GM23338 (cell line): ENCODE results near the gene RAD18.

Source experiments
- CREB1 ChIP-seq: fragments of 250-450 bp; sonication (Bioruptor Pico); IDR thresholded peaks from 2 replicates; pipeline ENCODE4 v1.5.0; 2020; ENCODE audit warnings: low read depth, mild to moderate bottlenecking, moderate library complexity
- CTCF ChIP-seq, 2 experiments: fragments of 200-600 bp in 1 of 2; sonication (generic) in 1 of 2; conservative IDR thresholded peaks; 2 replicates each; pipeline versions ENCODE4 v1.5.1 to v1.6.1; 2016 to 2017; ENCODE audit warnings: antibody characterized with exemption in 2 of 2, low read depth in 2 of 2, mild to moderate bottlenecking in 2 of 2, moderate library complexity in 1 of 2
- EZH2 ChIP-seq: fragments of 200-600 bp; sonication (generic); IDR thresholded peaks from one replicate; pipeline ENCODE4 v1.8.0; 2017; ENCODE audit warnings: antibody characterized with exemption, mild to moderate bottlenecking, low read depth; ENCODE audit not compliant: unreplicated experiment
- EZH2phosphoT487 ChIP-seq: fragments of 200-600 bp; sonication (generic); IDR thresholded peaks from one replicate; pipeline ENCODE4 v1.8.1; 2018; ENCODE audit warnings: antibody characterized with exemption; ENCODE audit not compliant: unreplicated experiment
- POLR2AphosphoS5 ChIP-seq: IDR thresholded peaks from 2 replicates; pipeline ENCODE4 v1.6.1; 2016; ENCODE audit warnings: antibody characterized with exemption, low read depth
- ZNF114 ChIP-seq: fragments of 250-450 bp; sonication (Bioruptor Pico); IDR thresholded peaks from 2 replicates; pipeline ENCODE4 v1.5.0; 2020; ENCODE audit warnings: mild to moderate bottlenecking, moderate library complexity
- ZNF331 ChIP-seq: fragments of 250-450 bp; sonication (Bioruptor Pico); IDR thresholded peaks from 2 replicates; pipeline ENCODE4 v1.5.0; 2020; ENCODE audit warnings: low read depth, mild to moderate bottlenecking, moderate library complexity
- TF ChIP-seq, protein P1 (sequence below): fragments of 250-450 bp; sonication (Bioruptor Pico); IDR thresholded peaks from 2 replicates; pipeline ENCODE4 v1.5.0; 2020; ENCODE audit warnings: mild to moderate bottlenecking, moderate library complexity
- TF ChIP-seq, protein P2 (sequence below): IDR thresholded peaks from one replicate; pipeline ENCODE4 v1.6.1; 2018; ENCODE audit warnings: antibody characterized with exemption; ENCODE audit not compliant: unreplicated experiment

DNA sequence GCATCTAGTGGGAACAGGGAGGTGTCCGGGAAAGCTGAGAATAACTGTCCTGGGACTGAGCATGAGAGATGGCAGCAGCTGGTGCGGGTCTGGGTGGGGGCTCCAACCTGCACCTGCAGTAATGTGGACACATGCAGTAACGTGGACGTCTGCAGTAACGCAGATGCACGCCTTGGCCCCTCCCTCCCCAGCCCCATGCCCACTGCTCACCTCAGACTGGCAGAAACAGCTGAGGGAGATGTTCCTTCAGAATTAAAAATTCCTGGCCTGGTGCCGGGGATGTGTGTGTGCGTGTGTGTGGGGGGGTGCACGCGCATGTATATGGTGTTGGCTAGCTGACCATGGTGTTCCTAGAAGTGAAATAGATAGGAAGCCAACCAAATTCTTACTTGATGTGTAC lies 107.2 kb downstream of the RAD18 start:
- TF ChIP-seq, protein P1, sequence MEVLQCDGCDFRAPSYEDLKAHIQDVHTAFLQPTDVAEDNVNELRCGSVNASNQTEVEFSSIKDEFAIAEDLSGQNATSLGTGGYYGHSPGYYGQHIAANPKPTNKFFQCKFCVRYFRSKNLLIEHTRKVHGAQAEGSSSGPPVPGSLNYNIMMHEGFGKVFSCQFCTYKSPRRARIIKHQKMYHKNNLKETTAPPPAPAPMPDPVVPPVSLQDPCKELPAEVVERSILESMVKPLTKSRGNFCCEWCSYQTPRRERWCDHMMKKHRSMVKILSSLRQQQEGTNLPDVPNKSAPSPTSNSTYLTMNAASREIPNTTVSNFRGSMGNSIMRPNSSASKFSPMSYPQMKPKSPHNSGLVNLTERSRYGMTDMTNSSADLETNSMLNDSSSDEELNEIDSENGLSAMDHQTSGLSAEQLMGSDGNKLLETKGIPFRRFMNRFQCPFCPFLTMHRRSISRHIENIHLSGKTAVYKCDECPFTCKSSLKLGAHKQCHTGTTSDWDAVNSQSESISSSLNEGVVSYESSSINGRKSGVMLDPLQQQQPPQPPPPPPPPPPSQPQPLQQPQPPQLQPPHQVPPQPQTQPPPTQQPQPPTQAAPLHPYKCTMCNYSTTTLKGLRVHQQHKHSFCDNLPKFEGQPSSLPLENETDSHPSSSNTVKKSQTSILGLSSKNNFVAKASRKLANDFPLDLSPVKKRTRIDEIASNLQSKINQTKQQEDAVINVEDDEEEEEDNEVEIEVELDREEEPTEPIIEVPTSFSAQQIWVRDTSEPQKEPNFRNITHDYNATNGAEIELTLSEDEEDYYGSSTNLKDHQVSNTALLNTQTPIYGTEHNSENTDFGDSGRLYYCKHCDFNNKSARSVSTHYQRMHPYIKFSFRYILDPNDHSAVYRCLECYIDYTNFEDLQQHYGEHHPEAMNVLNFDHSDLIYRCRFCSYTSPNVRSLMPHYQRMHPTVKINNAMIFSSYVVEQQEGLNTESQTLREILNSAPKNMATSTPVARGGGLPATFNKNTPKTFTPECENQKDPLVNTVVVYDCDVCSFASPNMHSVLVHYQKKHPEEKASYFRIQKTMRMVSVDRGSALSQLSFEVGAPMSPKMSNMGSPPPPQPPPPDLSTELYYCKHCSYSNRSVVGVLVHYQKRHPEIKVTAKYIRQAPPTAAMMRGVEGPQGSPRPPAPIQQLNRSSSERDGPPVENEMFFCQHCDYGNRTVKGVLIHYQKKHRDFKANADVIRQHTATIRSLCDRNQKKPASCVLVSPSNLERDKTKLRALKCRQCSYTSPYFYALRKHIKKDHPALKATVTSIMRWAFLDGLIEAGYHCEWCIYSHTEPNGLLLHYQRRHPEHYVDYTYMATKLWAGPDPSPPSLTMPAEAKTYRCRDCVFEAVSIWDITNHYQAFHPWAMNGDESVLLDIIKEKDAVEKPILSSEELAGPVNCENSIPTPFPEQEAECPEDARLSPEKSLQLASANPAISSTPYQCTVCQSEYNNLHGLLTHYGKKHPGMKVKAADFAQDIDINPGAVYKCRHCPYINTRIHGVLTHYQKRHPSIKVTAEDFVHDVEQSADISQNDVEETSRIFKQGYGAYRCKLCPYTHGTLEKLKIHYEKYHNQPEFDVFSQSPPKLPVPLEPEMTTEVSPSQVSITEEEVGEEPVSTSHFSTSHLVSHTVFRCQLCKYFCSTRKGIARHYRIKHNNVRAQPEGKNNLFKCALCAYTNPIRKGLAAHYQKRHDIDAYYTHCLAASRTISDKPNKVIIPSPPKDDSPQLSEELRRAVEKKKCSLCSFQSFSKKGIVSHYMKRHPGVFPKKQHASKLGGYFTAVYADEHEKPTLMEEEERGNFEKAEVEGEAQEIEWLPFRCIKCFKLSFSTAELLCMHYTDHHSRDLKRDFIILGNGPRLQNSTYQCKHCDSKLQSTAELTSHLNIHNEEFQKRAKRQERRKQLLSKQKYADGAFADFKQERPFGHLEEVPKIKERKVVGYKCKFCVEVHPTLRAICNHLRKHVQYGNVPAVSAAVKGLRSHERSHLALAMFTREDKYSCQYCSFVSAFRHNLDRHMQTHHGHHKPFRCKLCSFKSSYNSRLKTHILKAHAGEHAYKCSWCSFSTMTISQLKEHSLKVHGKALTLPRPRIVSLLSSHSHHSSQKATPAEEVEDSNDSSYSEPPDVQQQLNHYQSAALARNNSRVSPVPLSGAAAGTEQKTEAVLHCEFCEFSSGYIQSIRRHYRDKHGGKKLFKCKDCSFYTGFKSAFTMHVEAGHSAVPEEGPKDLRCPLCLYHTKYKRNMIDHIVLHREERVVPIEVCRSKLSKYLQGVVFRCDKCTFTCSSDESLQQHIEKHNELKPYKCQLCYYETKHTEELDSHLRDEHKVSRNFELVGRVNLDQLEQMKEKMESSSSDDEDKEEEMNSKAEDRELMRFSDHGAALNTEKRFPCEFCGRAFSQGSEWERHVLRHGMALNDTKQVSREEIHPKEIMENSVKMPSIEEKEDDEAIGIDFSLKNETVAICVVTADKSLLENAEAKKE (CRISPR knock-in tag): no peak
- no peak for TF ChIP-seq EZH2
- TF ChIP-seq CTCF (conservative IDR thresholded peaks at IDR 0.05; ENCODE audit: low read depth in 2 of 2): no peak
- TF ChIP-seq, protein P2, sequence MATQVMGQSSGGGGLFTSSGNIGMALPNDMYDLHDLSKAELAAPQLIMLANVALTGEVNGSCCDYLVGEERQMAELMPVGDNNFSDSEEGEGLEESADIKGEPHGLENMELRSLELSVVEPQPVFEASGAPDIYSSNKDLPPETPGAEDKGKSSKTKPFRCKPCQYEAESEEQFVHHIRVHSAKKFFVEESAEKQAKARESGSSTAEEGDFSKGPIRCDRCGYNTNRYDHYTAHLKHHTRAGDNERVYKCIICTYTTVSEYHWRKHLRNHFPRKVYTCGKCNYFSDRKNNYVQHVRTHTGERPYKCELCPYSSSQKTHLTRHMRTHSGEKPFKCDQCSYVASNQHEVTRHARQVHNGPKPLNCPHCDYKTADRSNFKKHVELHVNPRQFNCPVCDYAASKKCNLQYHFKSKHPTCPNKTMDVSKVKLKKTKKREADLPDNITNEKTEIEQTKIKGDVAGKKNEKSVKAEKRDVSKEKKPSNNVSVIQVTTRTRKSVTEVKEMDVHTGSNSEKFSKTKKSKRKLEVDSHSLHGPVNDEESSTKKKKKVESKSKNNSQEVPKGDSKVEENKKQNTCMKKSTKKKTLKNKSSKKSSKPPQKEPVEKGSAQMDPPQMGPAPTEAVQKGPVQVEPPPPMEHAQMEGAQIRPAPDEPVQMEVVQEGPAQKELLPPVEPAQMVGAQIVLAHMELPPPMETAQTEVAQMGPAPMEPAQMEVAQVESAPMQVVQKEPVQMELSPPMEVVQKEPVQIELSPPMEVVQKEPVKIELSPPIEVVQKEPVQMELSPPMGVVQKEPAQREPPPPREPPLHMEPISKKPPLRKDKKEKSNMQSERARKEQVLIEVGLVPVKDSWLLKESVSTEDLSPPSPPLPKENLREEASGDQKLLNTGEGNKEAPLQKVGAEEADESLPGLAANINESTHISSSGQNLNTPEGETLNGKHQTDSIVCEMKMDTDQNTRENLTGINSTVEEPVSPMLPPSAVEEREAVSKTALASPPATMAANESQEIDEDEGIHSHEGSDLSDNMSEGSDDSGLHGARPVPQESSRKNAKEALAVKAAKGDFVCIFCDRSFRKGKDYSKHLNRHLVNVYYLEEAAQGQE: no peak
- no peak for TF ChIP-seq POLR2AphosphoS5
- no peak for TF ChIP-seq EZH2phosphoT487
- TF ChIP-seq ZNF331 (CRISPR knock-in tag): no peak
- no peak for TF ChIP-seq CREB1 (CRISPR knock-in tag)
- no peak for TF ChIP-seq ZNF114 (CRISPR knock-in tag)
